ENCODE data around the gene MRPL39. TPM values are rescaled to one million over a fixed set of nuclear protein-coding genes. Genes with fewer than 3 reads are reported as not detected.

MRPL39 gene
- total and polyA plus RNA-seq, 3 donors from 2014 or later = 35.5 to 66.7 (median 48.8) TPM

DNA sequence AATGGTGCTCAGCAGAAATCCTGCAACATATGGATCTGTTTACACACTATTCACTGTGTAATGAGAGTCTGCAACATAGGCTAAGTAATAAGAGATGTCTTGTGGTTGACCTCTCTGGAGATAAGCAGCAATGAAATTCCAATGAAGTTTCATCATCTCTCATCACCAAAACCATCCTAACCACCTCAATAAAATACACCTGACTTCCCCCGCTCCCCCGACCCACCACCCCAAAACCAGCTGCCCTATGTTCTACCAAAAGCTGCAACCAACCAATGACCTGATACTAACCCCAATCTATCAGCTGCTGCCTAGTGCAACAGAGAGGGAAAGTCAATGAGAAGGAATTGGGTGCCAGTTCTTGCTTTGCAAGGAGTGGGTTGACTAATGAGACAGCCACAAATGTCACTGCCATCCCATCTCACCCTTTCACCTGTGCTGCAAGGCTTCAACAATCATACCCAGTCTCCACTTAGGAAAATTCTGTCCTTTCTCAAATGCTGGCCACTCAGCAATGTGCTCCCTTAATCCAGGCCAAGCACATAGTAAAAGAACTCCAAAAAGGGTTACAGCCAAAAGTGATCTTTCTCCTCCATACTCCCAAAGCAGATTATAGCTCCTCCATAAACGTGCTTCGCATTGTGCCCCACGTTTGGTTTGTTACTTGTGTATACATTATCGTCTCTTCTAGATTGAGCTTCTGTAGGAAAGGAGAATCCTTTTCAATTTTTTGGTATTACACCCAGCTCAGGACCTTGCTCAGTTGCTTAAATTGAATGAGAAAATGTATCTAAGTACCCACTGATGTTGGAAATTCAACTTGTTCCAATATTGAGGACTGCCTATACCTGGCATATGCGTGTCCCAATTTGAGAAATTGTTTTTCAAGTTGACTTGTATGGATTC lies 29.0 kb downstream of the MRPL39 start:
- Histone ChIP-seq H3K27ac (no peak overlapping the region), H3K36me3 (ENCODE audit: low read depth, missing control alignments) (no peaks in the 10 kb centered on the region), H3K27me3 (no peaks in the 10 kb centered on the region), H3K4me1 (no peaks in the 10 kb centered on the region), H3K9me3 (no peaks in the 10 kb centered on the region), H3K4me3 (no peak overlapping the region)
- no peak for DNase-seq
- TF ChIP-seq POLR2A (IDR thresholded peaks at IDR 0.05) = no peak
- WGBS, 2 donors = 94 to 95% methylated on average over 7 of the region's 7 CpGs
- intact Hi-C loops (cut with DNase I; ENCODE audit: low total_unique reads) = no loop called here

DNA sequence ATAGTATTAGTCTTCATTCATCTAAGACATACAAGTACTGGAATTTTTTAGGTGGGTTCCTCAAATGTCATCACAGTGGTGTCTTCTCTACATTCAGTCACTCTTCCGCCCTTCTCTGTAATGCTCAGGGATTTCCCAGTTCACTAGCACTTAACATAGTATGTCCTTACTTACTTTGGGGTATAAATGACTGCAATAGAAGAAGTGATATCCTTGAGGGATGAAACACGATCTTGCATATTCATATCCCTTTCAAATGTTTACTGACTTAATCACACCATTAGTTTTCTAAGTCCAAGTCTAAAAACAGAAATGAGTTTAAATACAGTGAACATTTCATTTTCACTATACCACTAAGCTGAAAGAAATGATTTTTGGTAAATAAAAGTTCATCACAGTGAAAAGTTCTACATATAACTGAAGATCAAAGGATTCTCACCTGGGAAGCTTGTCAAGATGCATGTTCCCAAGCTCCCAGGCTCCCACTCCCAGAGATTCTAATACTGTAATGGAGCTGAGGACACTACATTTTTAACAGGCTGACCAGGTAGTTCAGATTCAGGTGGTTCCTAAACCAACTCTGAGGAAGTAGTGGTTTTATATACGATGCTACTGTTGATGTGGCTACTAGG lies 29.7 kb downstream of the MRPL39 start:
- no peaks in the 10 kb centered on the region for H3K9me3 ChIP-seq
- no peaks in the 10 kb centered on the region for H3K4me1 ChIP-seq
- TF ChIP-seq POLR2A (IDR thresholded peaks at IDR 0.05) = no peak
- TF ChIP-seq, protein P1, sequence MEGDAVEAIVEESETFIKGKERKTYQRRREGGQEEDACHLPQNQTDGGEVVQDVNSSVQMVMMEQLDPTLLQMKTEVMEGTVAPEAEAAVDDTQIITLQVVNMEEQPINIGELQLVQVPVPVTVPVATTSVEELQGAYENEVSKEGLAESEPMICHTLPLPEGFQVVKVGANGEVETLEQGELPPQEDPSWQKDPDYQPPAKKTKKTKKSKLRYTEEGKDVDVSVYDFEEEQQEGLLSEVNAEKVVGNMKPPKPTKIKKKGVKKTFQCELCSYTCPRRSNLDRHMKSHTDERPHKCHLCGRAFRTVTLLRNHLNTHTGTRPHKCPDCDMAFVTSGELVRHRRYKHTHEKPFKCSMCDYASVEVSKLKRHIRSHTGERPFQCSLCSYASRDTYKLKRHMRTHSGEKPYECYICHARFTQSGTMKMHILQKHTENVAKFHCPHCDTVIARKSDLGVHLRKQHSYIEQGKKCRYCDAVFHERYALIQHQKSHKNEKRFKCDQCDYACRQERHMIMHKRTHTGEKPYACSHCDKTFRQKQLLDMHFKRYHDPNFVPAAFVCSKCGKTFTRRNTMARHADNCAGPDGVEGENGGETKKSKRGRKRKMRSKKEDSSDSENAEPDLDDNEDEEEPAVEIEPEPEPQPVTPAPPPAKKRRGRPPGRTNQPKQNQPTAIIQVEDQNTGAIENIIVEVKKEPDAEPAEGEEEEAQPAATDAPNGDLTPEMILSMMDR (IDR thresholded peaks at IDR 0.05) = no peak
- intact Hi-C loops (cut with DNase I; ENCODE audit: low total_unique reads) = no loop called here
- H3K27ac ChIP-seq = no peak overlapping the region
- no peaks in the 10 kb centered on the region for H3K27me3 ChIP-seq
- no peaks in the 10 kb centered on the region for H3K36me3 ChIP-seq (ENCODE audit: low read depth, missing control alignments)
- H3K4me3 ChIP-seq = no peak overlapping the region
- 86 to 92% methylated on average over 3 of the region's 3 CpGs for WGBS, 2 donors
- no peak for DNase-seq

DNA sequence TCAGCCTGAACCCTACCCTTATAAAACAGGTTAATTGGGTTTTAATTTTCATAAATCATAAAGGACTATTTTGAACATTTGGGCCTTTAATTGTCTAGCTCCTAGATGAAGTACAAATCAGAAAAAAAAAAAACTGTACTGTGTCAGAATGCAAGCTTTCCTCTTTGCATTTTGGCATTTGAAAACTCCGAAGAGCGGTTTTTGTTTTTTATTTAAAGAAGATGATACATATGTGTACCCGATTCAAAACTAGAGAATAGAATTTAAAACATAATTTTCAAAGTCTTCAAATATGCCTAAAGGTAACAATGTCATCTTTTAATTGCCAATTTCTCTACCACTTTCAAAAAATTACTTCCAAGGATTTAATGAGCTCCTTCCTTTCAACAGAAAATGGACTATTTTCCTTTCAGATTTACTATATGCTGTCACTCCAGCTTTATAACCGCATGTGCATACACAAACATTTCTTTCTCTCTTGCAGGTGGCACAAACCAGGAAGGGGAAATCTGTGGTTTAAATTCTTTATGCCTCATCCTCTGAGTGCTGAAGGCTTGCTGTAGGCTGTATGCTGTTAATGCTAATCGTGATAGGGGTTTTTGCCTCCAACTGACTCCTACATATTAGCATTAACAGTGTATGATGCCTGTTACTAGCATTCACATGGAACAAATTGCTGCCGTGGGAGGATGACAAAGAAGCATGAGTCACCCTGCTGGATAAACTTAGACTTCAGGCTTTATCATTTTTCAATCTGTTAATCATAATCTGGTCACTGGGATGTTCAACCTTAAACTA lies 33.7 kb downstream of the MRPL39 start:
- H3K9me3 ChIP-seq = no peaks in the 10 kb centered on the region
- H3K36me3 ChIP-seq (ENCODE audit: low read depth, missing control alignments) = no peaks in the 10 kb centered on the region
- no peak overlapping the region for H3K27ac ChIP-seq
- no peaks in the 10 kb centered on the region for H3K4me1 ChIP-seq
- H3K27me3 ChIP-seq = no peaks in the 10 kb centered on the region
- no peak overlapping the region for H3K4me3 ChIP-seq
- TF ChIP-seq, protein P1 (IDR thresholded peaks at IDR 0.05) = no peak
- no peak for TF ChIP-seq POLR2A (IDR thresholded peaks at IDR 0.05)
- intact Hi-C loops (cut with DNase I; ENCODE audit: low total_unique reads) = no loop called here
- 73 to 80% methylated on average over 6 of the region's 6 CpGs for WGBS, 2 donors
- DNase-seq = no peak

DNA sequence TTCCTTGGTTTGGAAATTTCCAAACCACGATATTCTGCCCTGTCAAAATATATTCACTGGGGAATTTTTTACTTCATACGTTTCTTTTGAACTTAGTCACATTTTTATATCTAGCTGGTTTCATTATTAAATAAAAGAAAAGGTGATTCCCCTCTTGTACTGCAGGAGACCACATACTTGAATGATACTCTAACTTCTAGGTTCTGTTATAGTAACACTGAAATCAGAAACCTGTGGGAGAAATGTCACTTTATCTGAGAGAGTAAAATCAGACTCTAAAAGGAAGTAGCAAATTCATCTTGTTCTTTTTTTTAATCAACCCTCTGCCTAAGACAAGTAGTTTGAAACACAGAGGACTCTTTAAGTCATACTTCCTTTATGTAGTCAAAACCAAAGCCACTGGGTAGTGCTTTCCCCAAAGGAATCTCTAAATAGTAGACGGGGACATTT lies 34.4 kb downstream of the MRPL39 start:
- TF ChIP-seq, protein P1 (IDR thresholded peaks at IDR 0.05) = no peak
- no peak for TF ChIP-seq POLR2A (IDR thresholded peaks at IDR 0.05)
- intact Hi-C loops (cut with DNase I; ENCODE audit: low total_unique reads) = no loop called here
- DNase-seq = no peak
- H3K27ac ChIP-seq = no peak overlapping the region
- no peaks in the 10 kb centered on the region for H3K9me3 ChIP-seq
- no peaks in the 10 kb centered on the region for H3K4me1 ChIP-seq
- WGBS, 2 donors = 76 to 78% methylated on average over 3 of the region's 3 CpGs
- H3K4me3 ChIP-seq = no peak overlapping the region
- H3K36me3 ChIP-seq (ENCODE audit: low read depth, missing control alignments) = no peaks in the 10 kb centered on the region
- H3K27me3 ChIP-seq = no peaks in the 10 kb centered on the region

DNA sequence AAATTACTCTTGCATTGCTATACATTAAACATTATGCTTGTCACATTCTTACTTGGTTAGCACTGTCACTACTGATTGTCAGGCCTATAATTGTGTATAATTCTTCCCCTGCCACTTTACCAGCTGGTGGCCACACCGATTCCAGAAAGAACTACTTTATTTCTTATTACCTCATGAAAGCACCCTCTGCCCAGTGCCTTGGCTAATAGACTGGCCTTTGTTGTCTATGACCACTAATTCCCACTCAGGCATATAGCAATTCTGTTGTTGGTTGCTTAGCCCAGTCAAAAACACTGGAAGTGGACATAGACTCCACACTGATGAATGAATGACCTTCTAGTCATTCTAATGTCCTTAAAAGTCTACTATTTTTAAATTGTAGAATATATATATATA lies 35.6 kb downstream of the MRPL39 start:
- Histone ChIP-seq H3K27me3 (no peaks in the 10 kb centered on the region), H3K4me3 (no peak overlapping the region), H3K36me3 (ENCODE audit: low read depth, missing control alignments) (no peaks in the 10 kb centered on the region), H3K9me3 (no peaks in the 10 kb centered on the region), H3K27ac (no peak overlapping the region), H3K4me1 (no peaks in the 10 kb centered on the region)
- TF ChIP-seq, protein P1 (IDR thresholded peaks at IDR 0.05) = no peak
- TF ChIP-seq POLR2A (IDR thresholded peaks at IDR 0.05) = no peak
- intact Hi-C loops (cut with DNase I; ENCODE audit: low total_unique reads) = no loop called here
- no peak for DNase-seq
- WGBS, 2 donors = 90 to 93% methylated on average over 1 of the region's 1 CpG
